Breast epithelium (tissue), 3 donors: ENCODE measurements around the gene PRRT1.

ENCODE experiments used
- CTCF ChIP-seq, 3 donors: fragments of 450-650 bp; IDR thresholded peaks; one replicate each; pipeline ENCODE4 v1.5.1; 2016 to 2017; ENCODE audit warnings: antibody characterized with exemption in 3 of 3, mild to moderate bottlenecking in 3 of 3, moderate library complexity in 3 of 3
- POLR2A ChIP-seq: fragments of 450-650 bp; IDR thresholded peaks from one replicate; pipeline ENCODE4 v1.6.1; 2016; ENCODE audit warnings: antibody characterized with exemption, mild to moderate bottlenecking, moderate library complexity

- TF ChIP-seq CTCF (IDR thresholded peaks at IDR 0.05) (no peak), POLR2A (no peak)
Measured at GRCh38 chr6:32167154-32167760, 15.5 kb upstream of the PRRT1 start.
